T-helper 2 cell (primary cell): ENCODE results near the gene ASIC4.

Experiments
- DNase-seq, 5 experiments: peaks; one replicate each; pipeline versions ENCODE4 v3.0.0 to v3.0.0-alpha.2; 2012 to 2022

The ASIC4 gene

GRCh38 chr2:219537657-219538488, 23.6 kb downstream of the ASIC4 start:
- no peak for DNase-seq

GRCh38 chr2:219538504-219538951, 24.2 kb downstream of the ASIC4 start:
- DNase-seq, result no peak

GRCh38 chr2:219538956-219539788, 24.9 kb downstream of the ASIC4 start:
- no peak for DNase-seq

GRCh38 chr2:219539926-219540678, 25.8 kb downstream of the ASIC4 start:
- DNase-seq, result no peak

GRCh38 chr2:219540784-219541504, 26.7 kb downstream of the ASIC4 start:
- no peak for DNase-seq

- peak; percentile 69 to 85 (median 80) for DNase-seq
These were observed 27.4 kb downstream of the ASIC4 start for GRCh38 chr2:219541611-219542180.

GRCh38 chr2:219542931-219543595, 28.8 kb downstream of the ASIC4 start:
- DNase-seq, result no peak

- DNase-seq, result peak; percentile 76 to 94 (median 88)
These were observed 29.5 kb downstream of the ASIC4 start, which contains the start of the genes CHPF and TMEM198 for GRCh38 chr2:219543596-219544358. Gene CHPF, minus strand, starts transcription at chr2:219543809. Its CDS starts 271 bp downstream, at chr2:219543538. Gene TMEM198, plus strand, starts transcription at chr2:219544028. Its CDS starts 700 bp downstream, at chr2:219544728.

- DNase-seq, result no peak
These were observed 30.3 kb downstream of the ASIC4 start for GRCh38 chr2:219544567-219544966.

- no peak for DNase-seq
These were observed 31.1 kb downstream of the ASIC4 start for GRCh38 chr2:219545295-219545942.

GRCh38 chr2:219545943-219546352, 31.7 kb downstream of the ASIC4 start:
- no peak for DNase-seq

GRCh38 chr2:219547621-219548020, 33.3 kb downstream of the ASIC4 start:
- DNase-seq, result no peak

- no peak for DNase-seq
These were observed 34.7 kb downstream of the ASIC4 start for GRCh38 chr2:219548990-219549389.

- DNase-seq, result no peak
These were observed 35.3 kb downstream of the ASIC4 start for GRCh38 chr2:219549619-219550018.

- DNase-seq, result peak in 1 of 5 experiments; percentile 19
These were observed 37.4 kb downstream of the ASIC4 start for GRCh38 chr2:219551441-219552381.

- DNase-seq, result peak; percentile 61 to 78 (median 67)
These were observed 38.3 kb downstream of the ASIC4 start for GRCh38 chr2:219552382-219553167.

GRCh38 chr2:219553168-219553417, 38.8 kb downstream of the ASIC4 start:
- DNase-seq, result no peak

- DNase-seq, result no peak
These were observed 39.2 kb downstream of the ASIC4 start for GRCh38 chr2:219553463-219553963.
